GM18520 (cell line): ENCODE data around the gene ELOA.
A peak's percentile ranks its signal among the peaks of the same experiment; 100 is the strongest.

Source experiments
- ATAC-seq: cut with Tn5 transposase; IDR thresholded peaks from one replicate; pipeline ENCODE4 v1.9.1; 2021; ENCODE audit not compliant: unreplicated experiment

ELOA gene, protein sequence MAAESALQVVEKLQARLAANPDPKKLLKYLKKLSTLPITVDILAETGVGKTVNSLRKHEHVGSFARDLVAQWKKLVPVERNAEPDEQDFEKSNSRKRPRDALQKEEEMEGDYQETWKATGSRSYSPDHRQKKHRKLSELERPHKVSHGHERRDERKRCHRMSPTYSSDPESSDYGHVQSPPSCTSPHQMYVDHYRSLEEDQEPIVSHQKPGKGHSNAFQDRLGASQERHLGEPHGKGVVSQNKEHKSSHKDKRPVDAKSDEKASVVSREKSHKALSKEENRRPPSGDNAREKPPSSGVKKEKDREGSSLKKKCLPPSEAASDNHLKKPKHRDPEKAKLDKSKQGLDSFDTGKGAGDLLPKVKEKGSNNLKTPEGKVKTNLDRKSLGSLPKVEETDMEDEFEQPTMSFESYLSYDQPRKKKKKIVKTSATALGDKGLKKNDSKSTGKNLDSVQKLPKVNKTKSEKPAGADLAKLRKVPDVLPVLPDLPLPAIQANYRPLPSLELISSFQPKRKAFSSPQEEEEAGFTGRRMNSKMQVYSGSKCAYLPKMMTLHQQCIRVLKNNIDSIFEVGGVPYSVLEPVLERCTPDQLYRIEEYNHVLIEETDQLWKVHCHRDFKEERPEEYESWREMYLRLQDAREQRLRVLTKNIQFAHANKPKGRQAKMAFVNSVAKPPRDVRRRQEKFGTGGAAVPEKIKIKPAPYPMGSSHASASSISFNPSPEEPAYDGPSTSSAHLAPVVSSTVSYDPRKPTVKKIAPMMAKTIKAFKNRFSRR

DNA sequence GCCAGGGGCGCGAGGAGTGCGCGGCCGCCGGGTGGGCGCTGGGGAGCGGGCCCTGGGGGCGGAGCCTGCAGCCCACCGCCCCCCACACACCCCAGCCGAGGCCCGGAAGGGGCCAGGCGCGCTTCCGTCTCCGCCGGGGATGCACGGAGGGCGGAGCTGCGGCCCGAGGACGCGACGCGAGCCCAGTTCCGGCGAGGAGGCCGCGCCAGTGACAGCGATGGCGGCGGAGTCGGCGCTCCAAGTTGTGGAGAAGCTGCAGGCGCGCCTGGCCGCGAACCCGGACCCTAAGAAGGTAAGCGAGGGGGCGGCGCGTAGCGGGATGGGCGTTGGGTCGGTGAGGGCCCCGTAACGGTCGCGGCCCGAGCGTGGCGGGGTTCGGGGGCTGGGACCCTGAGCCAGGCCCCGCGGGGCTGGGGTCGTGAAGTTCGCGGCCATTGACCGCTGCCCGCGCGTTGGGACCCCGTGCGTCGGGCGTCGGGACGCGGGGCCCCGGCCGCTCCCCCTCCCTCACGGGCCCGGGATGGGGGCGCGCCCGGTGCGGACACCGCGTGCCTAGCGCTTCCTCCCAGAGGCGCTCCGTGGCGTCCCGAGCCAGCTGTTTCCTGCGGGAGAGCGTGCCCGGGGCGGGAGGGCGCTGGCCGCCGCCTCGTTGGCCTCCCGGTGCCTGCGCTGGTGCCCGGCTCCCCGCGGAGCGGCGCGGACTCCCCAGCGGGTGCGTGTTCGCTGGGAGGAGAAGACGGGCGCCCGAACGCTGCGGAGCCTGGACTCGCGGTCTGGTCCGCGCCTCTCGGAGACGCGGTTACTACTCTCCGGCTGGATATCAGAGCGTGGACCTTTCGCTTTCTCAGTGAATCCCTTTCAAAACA is at the start of gene ELOA:
Gene ELOA (plus strand): TSS at position 185 of the 866 bp plus-strand sequence. CDS start 33 bp downstream, at position 218.
- ATAC-seq, result peak; percentile 60

DNA sequence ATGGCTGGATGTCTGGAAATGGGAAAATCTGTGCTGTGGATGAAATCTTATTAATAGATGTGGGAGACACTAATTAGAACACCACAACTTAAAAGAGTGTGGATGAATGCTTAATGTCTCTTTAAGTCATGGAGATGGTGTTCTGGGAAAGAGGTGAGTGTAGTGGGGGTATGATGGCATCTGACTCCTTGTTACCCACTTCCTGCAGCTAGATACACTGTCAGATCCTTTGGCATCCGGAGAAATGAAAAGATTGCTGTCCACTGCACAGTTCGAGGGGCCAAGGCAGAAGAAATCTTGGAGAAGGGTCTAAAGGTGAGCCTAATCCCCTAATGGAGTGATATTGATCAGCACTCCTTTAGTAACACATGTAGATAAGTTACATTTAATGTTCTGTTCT is 49.7 kb upstream of the ELOA start:
- ATAC-seq, result no peak

DNA sequence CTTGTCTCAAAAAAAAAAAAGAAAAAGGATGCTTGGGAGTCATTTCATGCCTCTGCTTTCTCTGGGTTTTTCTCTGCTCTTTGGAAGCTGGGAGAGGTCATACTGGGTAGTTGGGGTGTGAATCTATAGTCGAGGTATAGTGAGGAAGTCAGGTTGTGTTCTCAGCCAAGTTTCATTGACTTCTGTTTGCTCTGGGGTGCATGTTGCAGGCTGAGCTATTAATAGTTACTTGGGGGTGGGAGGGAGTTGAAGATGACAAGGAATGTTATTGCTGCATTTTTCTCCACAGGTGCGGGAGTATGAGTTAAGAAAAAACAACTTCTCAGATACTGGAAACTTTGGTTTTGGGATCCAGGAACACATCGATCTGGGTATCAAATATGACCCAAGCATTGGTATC is 48.9 kb upstream of the ELOA start:
- no peak for ATAC-seq

DNA sequence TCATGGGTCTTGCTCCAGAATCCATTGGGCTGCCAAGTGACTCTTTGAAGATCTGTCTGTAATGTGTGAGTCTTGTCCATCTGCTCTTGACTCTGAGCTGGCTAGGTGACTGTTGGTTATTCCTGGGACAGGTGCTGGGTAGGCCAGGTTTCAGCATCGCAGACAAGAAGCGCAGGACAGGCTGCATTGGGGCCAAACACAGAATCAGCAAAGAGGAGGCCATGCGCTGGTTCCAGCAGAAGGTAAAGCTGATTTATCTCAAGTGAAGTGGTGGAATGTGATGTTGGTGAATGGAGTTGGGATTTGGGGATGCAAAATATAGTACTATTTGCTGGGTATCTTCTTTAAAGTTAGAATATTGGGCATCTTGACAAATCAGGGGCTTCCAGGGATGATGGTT is 47.6 kb upstream of the ELOA start:
- no peak for ATAC-seq

DNA sequence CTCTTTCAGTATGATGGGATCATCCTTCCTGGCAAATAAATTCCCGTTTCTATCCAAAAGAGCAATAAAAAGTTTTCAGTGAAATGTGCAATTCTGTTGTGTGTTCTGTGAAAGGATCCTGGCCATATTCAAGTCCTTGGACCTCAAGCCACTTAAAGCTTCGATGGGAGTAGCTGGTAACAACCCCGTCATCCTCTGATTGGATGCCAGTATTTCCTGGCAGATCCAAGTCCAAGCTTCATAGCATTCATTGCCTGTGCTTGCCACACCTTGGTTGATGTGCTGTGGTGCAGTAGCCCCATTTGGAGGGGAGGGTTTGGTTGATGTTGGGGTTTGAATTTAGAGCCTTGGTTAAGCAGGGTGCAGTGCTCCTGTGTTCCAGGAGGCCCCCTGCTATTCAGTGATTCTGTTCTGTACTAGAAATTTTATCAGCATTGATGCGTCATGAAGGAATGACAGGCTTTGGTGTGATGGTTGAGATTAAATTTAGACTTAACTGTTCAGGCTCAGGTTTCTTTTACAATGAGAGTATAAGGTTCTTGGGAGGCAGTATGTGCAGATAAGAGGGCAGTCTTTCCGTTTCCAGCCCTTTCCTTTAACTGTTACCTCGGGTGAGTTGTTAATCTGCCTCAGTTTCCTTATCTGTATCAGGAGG is 46.8 kb upstream of the ELOA start:
- ATAC-seq, result no peak

DNA sequence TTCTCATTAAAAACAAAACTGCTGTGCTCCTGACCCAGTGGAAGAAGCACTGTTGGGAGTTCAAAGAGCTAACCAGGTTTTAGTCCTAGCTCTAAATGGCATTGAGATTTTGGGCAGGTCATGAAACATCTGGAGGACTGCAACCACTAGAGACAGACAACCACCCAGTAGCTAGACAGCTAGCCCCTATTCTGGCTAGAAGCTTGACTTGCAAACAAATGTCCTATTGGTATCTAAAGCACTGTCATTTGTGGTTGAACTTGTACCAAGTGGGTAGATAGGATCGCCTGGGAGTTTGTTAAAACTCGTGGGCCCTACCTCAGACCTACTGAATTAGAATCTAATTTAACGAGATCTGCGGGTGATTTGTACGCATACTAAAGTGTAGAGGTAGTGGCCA is 44.8 kb upstream of the ELOA start:
- no peak for ATAC-seq

DNA sequence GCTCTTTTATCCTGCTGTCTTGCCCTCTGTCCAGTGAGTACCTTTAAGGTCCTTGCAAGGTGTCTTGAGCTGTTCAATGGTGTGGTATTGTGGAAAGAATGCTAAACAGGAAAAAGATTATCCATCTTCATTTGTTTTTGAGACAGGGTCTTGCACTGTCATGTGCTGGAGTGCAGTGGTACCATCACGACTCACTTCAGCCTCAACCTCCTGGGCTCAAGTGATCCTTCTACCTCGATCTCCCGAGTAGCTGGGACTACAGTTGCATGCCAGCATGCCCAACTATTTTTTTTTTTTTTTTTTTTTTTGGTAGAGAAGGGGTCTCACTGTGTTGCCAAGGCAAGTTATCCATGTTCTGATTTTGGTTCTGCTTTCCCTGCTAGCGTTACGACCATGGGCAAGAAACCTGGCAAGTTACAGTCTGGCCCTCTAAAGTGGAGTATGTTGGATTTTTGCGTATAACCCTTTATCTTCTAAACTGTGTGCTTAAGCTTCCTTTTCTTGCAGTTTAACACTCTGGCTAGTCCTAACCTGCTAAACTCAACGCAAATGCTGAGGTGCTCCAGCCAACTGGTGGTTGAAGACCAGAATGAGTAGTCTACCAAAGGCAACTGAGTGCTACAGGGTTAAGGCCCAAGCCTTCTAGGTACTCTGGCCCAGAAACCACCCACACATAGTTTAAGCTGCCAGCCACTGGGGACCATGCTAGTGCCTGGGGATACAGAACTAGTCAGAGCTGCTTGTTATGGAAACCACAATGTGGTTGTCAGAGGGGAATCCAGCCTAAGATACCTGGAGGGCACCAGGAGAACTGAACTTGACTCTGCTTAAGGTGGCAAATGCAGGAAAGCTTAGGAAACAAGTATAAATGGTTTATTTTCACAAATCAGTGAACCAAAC is 43.7 kb upstream of the ELOA start:
- ATAC-seq, result no peak

DNA sequence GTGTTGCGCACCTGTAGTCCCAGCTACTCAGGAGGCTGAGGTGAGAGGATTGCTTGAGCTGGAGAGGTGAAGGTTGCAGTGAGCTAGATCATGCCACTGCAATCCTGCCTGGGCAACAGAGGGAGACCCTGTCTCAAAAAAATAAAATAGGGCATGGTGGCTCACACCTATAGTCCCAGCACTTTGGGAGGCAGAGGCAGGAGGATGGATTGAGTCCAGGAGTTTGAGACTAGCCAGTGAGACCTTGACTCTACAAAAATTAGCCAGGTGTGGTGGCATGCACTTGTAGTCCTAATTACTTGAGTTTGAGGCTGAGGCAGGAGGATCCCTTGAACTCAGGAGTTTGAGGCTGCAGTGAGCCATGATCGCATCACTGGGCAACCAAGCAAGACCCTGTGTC is 42.0 kb upstream of the ELOA start:
- ATAC-seq, result no peak

DNA sequence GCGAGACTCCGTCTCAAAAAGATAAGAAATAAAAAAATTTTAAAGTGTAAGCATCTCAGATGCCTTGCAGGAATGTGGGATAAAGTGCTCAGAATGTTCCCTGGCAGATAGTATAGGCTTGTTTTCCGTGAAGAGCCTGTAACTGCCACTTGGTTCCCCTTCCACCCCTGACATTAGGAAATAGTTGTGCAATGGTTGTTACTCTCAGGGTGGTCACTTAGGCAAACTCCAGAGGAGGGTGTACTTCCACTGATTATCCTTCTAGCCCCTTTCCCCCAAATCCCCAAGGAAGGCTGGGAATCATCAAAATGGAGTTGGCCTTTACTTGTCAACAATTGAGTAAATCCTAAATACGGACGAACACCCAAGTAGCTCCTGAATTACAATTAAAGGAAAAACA is 41.3 kb upstream of the ELOA start:
- ATAC-seq, result no peak

DNA sequence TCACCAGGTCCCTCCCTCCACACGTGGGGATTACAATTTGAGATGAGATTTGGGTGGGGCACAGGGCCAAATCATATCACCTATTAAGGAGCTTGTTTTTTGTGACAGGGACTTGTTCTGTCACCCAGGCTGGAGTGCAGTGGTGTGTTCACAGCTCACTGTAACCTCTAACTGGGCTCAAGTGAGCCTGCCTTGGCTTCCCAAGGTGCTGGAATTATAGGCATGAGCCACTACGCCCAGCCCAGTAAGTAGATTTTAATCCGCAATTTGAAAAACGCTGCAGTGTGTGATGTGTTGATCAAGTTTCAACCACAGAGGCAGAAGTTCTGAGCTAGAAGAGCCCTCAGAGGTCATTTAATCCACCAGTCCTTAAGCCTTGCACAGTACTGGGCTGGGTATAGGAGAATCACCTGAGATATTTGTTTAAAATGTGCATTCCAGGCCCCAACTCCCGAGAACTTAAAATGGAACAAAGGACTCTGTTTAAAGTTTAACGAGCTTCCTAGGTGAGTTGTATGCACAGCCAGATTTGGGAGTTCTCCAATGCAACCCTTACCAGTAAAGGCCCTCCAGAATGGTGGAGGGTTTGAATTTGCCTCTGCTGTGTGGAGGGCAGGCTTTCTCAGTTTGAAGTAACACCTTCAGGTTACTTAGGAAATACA is 38.3 kb upstream of the ELOA start:
- ATAC-seq, result no peak

DNA sequence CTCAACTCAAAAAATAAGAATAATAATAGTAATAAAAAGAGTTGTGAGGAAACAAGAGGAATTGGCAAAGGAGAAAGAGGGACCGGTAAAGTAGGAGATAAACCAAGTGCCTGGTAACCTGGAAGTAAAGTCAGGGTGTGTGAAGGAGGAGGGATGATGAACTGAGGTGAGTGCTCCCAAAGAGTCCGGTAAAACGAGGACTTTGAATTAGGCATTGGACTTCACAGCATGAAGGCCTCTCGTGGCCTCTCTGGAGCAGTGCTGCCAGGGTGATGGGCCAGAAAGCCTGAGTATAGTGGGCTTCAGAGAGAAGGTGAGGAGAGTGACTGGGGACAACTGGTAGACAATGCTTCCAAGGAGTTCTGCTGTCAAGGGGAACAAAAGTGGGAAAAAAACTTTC is 34.0 kb upstream of the ELOA start:
- no peak for ATAC-seq

DNA sequence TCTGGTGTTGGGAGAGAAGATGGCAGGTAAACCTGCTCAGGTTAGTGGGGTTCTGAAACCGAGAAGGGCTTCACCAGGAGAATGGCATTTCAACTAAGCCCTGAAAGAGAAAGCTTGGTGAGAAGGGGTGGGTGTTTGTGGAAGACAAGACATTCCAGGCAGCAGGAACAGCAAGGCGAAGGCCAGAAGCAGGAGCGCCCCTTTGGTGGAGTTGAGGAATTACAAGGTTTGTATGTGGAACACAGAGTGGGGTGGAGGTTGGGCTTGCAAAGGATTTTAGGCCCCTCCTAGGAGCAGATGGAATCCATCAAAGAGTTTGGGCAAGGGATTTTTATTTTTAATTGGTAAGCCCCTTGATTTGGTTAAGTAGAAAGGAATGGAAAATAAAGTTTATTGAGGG is 24.8 kb upstream of the ELOA start:
- no peak for ATAC-seq

DNA sequence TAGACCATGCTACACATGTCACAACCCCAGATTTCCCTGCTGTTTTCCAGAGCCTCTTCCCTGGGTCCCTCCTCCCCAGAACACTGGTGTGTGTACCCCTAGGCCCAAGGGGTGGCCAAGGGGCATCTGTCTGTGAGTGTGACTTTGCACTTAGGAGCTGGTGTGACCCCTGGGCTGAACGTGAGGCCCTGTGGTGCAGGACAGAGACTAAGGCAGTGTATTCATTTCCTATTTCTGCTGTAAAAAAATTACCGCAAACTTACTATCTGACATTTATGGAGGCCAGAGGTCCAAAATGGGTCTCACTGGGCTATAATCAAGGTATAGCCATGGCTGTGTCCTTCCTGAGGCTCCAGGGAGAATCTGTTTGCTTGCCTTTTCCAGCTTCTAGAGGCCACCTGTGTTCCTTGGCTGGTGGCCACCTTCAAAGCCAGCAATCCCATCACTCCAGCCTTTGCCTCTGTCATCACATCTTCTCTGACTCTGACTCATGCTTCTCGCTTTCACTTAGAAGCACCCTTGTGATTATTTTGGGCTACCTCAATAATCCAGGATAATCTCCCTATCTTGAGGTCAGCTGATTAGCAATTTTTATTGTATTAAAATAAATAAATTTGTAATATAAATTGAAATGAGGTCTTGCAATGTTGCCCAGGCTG is 24.0 kb upstream of the ELOA start:
- ATAC-seq, result no peak

DNA sequence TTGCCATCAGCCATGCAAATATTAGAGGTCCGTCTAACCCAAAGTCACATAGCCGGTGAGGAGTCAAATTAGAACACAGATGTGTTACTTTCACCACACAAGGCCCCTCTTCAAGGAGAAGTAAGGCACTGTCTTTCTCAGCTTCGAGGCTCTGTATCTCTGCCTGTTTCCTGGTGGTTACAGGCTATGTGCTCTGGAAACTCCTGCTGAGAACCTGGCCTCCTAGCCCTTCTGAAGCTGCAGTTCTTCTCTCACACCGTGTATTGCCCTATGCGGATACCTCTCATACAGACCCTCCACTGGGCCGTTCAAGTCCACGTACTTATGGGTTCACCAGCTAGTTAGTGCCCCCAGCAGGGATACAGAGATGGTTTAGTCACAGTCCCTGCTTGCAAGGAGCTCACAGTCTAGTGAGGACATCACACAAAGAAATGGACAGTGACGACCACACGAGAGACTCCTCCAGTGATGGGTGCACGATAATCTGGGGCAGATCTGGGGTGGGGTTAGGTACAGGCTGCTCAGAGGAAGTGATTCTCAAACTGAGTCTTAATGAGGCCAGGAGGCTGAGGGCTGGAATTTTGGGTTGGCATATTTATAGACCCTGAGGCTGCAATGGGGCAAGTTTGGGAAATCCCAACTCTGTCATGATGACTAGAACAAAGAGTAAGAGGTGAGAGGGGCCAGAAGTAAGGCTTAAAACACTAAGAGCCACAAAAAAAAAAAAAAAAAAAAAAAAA is 22.8 kb upstream of the ELOA start:
- peak; percentile 67 for ATAC-seq

DNA sequence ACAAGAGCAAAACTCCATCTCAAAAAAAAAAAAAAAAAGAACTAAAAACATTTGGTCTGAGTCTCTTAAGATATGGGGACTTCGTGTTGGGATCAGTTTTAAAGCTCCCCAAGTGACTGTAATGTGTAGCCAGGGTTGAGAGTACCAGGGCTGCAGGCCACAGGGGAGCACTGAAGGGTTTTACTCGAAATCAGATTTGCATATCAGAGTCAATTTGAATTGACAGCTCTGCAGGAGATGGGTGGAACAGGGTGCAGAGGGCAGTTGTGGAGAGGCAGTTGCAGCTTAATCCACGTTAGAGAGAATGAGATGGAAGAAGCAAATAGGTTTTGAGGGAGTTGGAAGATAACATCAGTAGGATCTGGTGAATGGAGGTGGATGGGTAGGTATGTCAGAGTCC is 20.6 kb upstream of the ELOA start:
- ATAC-seq, result no peak

DNA sequence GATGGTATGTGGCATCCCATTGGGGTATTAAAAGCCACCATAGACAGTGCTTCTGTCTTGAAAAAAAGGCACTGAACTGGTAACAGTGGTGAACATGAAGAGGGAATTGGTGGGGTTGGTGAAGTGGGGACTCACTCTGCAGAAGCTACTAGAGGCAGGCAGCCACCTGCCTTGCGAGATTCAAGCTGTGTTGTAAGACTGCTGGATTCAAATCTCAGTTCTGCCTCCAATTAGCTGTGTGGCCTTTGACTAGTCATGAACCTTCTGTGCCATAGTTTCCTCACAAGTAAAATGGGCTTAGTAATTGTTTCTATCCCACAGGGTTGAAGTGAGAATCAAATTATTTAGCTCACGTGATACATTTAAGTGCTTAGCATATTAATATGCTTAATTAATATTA is 16.6 kb upstream of the ELOA start:
- ATAC-seq, result no peak

DNA sequence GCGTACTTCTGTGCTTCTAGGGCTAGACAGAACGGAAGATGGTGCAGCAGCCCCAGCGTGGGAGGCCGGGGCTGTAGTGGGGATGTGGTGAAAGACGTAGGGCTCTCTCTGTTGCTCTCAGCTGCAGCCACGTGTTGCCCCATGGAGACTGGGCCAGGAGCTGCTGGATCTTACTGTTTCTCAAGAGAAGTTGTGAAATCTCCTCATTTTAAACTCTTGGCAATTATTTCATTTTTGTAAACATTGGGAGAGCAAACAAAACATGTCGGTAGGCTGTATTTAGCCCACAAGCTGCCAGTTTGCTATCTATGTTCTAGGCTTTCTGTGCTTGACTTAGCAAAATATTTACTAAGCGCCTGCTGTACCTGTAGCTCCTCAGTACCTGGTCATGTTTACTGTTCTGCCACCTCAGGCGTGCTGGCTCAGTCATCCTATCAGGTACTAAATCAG is 15.9 kb upstream of the ELOA start:
- ATAC-seq, result no peak
